ENCODE data around the gene S100A9.

The S100A9 gene

GRCh38 chr1:153361480-153362109, 3.9 kb downstream of the S100A9 start:
- DNase-seq: no peak

GRCh38 chr1:153362187-153362775, 4.6 kb downstream of the S100A9 start:
- DNase-seq: no peak

GRCh38 chr1:153363641-153364040, 6.0 kb downstream of the S100A9 start:
- no peak for DNase-seq

GRCh38 chr1:153364156-153364555, 6.5 kb downstream of the S100A9 start:
- peak; percentile 61 for DNase-seq

- peak; percentile 79 for DNase-seq
These were observed 7.4 kb downstream of the S100A9 start for GRCh38 chr1:153364766-153365666.

GRCh38 chr1:153365696-153366095, 8.0 kb downstream of the S100A9 start:
- no peak for DNase-seq

- DNase-seq: no peak
These were observed 8.6 kb downstream of the S100A9 start for GRCh38 chr1:153366261-153366660.

- DNase-seq: no peak
These were observed 9.4 kb downstream of the S100A9 start for GRCh38 chr1:153367090-153367489.

GRCh38 chr1:153368495-153368894, 10.8 kb downstream of the S100A9 start:
- DNase-seq: no peak

- no peak for DNase-seq
These were observed 12.5 kb downstream of the S100A9 start for GRCh38 chr1:153370146-153370545.

GRCh38 chr1:153371231-153371630, 13.6 kb downstream of the S100A9 start:
- DNase-seq: no peak

- DNase-seq: no peak
These were observed 14.9 kb downstream of the S100A9 start for GRCh38 chr1:153372571-153372970.

- DNase-seq: peak; percentile 51
These were observed 16.4 kb downstream of the S100A9 start for GRCh38 chr1:153374071-153374470.

- DNase-seq: peak; percentile 90
These were observed 17.9 kb downstream of the S100A9 start, which contains the start of gene S100A12 for GRCh38 chr1:153375511-153375910. TSS of gene S100A12 (minus strand) at chr1:153375621. CDS start at chr1:153374592, 1,029 bp downstream.

- DNase-seq: no peak
These were observed 21.9 kb downstream of the S100A9 start for GRCh38 chr1:153379591-153379990.

GRCh38 chr1:153380711-153381110, 23.1 kb downstream of the S100A9 start:
- no peak for DNase-seq

- peak; percentile 82 for DNase-seq
These were observed 27.4 kb downstream of the S100A9 start for GRCh38 chr1:153384958-153385580.

- DNase-seq: peak; percentile 95
These were observed 28.8 kb downstream of the S100A9 start for GRCh38 chr1:153386500-153386901.

- no peak for DNase-seq
These were observed 29.3 kb downstream of the S100A9 start for GRCh38 chr1:153387001-153387400.

- DNase-seq: no peak
These were observed 30.1 kb downstream of the S100A9 start for GRCh38 chr1:153387785-153388184.

GRCh38 chr1:153389401-153389800, 31.7 kb downstream of the S100A9 start:
- no peak for DNase-seq

- peak; percentile 33 for DNase-seq
These were observed 32.6 kb downstream of the S100A9 start for GRCh38 chr1:153389973-153390879.
